ENCODE results near the gene YOD1.

The YOD1 gene

GRCh38 chr1:207014728-207015127 is 36.3 kb downstream of the YOD1 start:
- Histone ChIP-seq H3K9ac (ENCODE audit: low read length) (no peak overlapping the region), H3K27ac (ENCODE audit: low read depth, low read length) (no peak overlapping the region), H3K4me2 (ENCODE audit: low read depth, low read length, poor library complexity, severe bottlenecking) (no peak overlapping the region), H3K36me3 (ENCODE audit: low read length) (no peaks in the 10 kb centered on the region), H3K9me2 (replicated peaks; ENCODE audit: insufficient read depth, low read length) (no peaks in the 10 kb centered on the region), H3K27me3 (ENCODE audit: low read length) (no peaks in the 10 kb centered on the region), H2AFZ (ENCODE audit: low read depth, low read length, severe bottlenecking) (no peak overlapping the region), H3F3A (ENCODE audit: insufficient read depth) (no peaks in the 10 kb centered on the region), H4K20me1 (ENCODE audit: low read depth, low read length) (no peaks in the 10 kb centered on the region), H3K9me3 (ENCODE audit: insufficient read depth, low read length) (no peaks in the 10 kb centered on the region), H3K4me3 (ENCODE audit: insufficient read depth, low read length, poor library complexity, severe bottlenecking) (no peak overlapping the region), H3K79me2 (ENCODE audit: insufficient read depth, low read length) (no peaks in the 10 kb centered on the region)
- TF ChIP-seq CTCF (IDR thresholded peaks at IDR 0.05; ENCODE audit: insufficient read depth, low read length, poor library complexity, severe bottlenecking) = no peak
- TF ChIP-seq EZH2phosphoT487 (conservative IDR thresholded peaks at IDR 0.05; ENCODE audit: low read length) = no peak

- H3K4me2 ChIP-seq (ENCODE audit: low read depth, low read length, poor library complexity, severe bottlenecking) = no peak overlapping the region
- H3K79me2 ChIP-seq (ENCODE audit: insufficient read depth, low read length) = no peaks in the 10 kb centered on the region
- H3K27ac ChIP-seq (ENCODE audit: low read depth, low read length) = no peak overlapping the region
- no peak overlapping the region for H3K9ac ChIP-seq (ENCODE audit: low read length)
- H3K36me3 ChIP-seq (ENCODE audit: low read length) = no peaks in the 10 kb centered on the region
- H3K9me2 ChIP-seq (replicated peaks; ENCODE audit: insufficient read depth, low read length) = no peaks in the 10 kb centered on the region
- H3K9me3 ChIP-seq (ENCODE audit: insufficient read depth, low read length) = no peaks in the 10 kb centered on the region
- H3F3A ChIP-seq (ENCODE audit: insufficient read depth) = no peaks in the 10 kb centered on the region
- no peaks in the 10 kb centered on the region for H3K27me3 ChIP-seq (ENCODE audit: low read length)
- no peak overlapping the region for H2AFZ ChIP-seq (ENCODE audit: low read depth, low read length, severe bottlenecking)
- no peak overlapping the region for H3K4me3 ChIP-seq (ENCODE audit: insufficient read depth, low read length, poor library complexity, severe bottlenecking)
- TF ChIP-seq EZH2phosphoT487 (conservative IDR thresholded peaks at IDR 0.05; ENCODE audit: low read length) (no peak), CTCF (IDR thresholded peaks at IDR 0.05; ENCODE audit: insufficient read depth, low read length, poor library complexity, severe bottlenecking) (no peak)
- no peaks in the 10 kb centered on the region for H4K20me1 ChIP-seq (ENCODE audit: low read depth, low read length)
Observed at GRCh38 chr1:207013321-207014085, 37.5 kb downstream of the YOD1 start.

- Histone ChIP-seq H3K9me3 (ENCODE audit: insufficient read depth, low read length) (no peaks in the 10 kb centered on the region), H3K36me3 (ENCODE audit: low read length) (no peaks in the 10 kb centered on the region), H3K9me2 (replicated peaks; ENCODE audit: insufficient read depth, low read length) (no peaks in the 10 kb centered on the region), H3K27me3 (ENCODE audit: low read length) (no peaks in the 10 kb centered on the region), H3K9ac (ENCODE audit: low read length) (no peak overlapping the region), H3K27ac (ENCODE audit: low read depth, low read length) (no peak overlapping the region), H2AFZ (ENCODE audit: low read depth, low read length, severe bottlenecking) (no peak overlapping the region), H3F3A (ENCODE audit: insufficient read depth) (no peaks in the 10 kb centered on the region), H3K4me3 (ENCODE audit: insufficient read depth, low read length, poor library complexity, severe bottlenecking) (no peak overlapping the region), H4K20me1 (ENCODE audit: low read depth, low read length) (no peaks in the 10 kb centered on the region), H3K79me2 (ENCODE audit: insufficient read depth, low read length) (no peaks in the 10 kb centered on the region), H3K4me2 (ENCODE audit: low read depth, low read length, poor library complexity, severe bottlenecking) (no peak overlapping the region)
- TF ChIP-seq EZH2phosphoT487 (conservative IDR thresholded peaks at IDR 0.05; ENCODE audit: low read length) (no peak), CTCF (IDR thresholded peaks at IDR 0.05; ENCODE audit: insufficient read depth, low read length, poor library complexity, severe bottlenecking) (no peak)
Observed at GRCh38 chr1:207010726-207011125, 40.3 kb downstream of the YOD1 start.

Measured in SU-DHL-6 (cell line).